HL-60/S4 (cell line): ENCODE data around the gene KIF21B.
"Not testable (repeated sequence)": the region's sequence is repeated elsewhere in the genome, so short reads cannot be mapped to it uniquely, and the experiment has no call there.

Source experiments
- in situ Hi-C: fragments of 300-500 bp; cut with MboI; formaldehyde crosslinking; loops from 2 replicates; pipeline ENCODE4 v1.14.3; 2022; ENCODE audit warnings: low sequenced_read_pairs

KIF21B gene

DNA sequence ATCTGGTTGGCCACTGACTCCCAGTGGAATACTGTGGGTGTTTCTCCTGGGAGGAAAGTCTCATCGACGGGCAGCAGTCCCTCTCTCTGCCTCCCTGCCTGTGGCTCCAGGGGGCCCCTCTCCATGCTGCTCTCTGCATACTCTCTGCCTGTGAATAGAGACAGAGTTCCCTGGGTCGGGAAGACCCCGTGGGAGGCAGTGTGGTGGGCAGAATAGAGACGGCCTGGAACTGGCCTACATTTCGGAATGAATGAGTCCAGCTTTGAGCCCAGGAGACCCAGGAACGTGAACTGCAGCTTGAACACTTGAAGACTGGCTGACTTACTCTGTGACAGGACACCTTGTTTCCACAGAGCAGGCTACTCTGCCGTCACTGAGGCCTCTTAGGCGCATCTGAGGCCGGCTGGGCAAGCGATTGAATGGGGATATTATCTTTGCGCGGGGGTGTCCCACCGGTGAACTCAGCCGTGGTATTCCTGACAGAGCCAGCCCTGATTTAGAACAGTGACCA, 64.0 kb downstream of the KIF21B start:
- in situ Hi-C loops, result no loop called here

DNA sequence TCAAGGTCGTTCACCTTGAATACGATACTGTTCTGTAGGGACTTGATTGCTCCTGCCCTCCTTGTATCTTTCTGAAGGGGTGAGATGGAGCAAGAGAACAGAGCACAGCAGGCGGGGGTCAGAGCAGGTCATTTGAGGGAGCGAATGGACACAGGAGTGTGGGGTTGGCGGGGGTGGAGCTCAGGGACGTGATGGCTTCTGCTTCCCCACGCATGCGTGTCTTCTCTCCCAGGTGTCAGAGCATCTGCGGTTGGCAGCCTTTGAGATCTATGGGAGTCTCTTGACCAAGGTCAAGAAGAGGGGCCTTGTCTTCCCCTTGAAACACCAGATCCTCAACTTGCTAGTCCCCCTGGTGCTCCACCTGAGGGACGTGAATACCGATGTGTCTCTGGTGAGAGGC, 64.9 kb downstream of the KIF21B start:
- in situ Hi-C loops, result no loop called here

DNA sequence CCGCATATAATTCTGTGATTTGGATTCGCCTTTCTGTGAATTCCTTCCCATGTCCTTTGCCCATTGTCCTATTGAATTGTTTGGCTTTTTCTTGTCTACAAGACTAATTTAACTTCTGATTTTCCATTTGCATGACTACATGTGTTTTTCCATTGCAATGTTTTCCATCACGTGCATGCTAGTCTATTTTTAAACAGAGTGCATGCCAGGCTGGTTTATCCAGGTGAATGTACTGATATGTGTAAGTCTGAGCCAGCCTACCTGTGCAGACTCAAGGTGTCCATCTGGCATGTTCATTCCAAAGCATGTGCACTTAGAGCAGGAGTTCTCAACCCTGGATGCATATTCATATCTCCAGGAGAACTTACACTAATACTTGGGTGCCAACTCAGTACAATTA, 69.1 kb downstream of the KIF21B start:
- in situ Hi-C loops, result no loop called here

DNA sequence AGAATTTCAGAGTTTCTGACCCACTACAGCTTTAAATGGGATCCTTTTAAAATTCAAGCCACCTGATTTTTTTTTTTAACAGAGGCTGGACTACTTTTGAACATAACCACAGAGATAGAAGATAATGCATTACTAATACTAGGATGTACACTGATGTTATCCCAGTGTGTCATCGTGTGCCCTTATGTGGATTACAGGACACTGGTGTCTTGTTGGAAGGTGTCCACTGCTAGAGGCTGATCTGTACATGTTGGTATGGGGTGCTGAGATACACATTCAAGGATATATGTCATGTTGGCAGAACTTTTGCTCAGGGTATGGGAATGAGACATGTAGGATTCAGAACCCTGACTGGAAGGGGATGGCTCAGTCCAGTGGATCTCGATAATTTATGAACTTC, 72.5 kb downstream of the KIF21B start:
- in situ Hi-C loops, result no loop called here

DNA sequence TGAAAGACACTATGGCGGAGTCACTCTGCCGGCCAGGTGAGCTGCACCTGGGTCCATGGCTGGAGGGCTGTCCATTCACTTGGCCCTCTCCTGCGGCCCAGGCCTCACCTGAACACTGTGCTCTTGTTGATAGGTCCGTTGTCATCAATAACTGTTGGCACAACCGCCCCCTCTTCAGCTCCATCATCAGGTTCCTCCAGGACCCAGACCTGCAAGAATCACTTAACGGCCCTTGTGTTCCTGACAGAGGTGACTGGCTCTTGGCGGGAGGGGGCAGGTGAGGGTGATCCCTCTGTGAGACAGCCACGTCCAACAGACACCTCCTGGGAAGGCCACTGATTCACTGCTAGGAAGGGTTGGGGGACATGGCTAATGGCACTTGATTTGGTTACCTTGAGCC, 73.9 kb downstream of the KIF21B start:
- in situ Hi-C loops, result no loop called here

DNA sequence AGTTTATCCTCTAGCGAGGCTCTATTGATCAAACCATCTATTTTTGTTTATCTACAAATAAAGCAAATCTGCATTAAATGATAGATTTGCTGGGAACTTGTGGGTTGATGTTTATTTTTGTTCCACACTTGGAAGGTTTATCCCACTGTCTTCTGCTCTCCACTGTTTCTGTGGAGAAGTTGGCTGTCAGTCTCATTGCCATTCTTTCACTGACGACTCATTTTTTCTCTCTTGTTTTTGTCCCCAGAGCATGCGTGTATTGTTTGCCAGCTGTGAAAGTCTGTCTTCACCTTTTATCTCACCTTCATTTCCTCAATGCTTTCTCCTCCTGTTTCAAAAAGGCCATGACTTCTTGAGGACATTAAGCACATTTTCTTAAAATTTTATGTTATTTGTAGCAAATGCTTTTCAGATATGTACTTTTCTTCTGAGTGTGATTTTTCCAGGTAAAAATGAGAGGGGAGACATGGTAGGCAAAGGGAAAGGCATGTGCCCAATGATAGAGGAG, 76.4 kb downstream of the KIF21B start:
- in situ Hi-C loops, result no loop called here

DNA sequence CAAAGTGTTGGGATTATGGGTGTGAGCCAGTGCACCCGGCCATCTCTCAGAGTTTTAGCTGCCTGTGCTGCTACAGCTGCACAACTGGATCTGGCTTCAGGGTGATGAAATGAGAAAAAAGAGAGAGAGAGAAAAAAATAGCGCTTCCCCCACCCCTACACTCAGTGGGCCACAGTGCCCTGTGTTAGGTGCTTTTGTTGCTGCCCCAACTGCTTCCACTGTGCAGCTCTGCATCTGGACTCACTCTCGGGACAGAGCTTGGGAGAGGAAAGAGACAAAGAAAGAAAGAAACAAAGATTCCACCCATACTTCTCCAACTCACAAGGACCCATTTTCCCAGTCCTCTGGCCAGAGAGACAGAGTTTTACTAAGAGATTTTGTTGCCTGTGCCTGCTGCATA, 78.4 kb downstream of the KIF21B start:
- in situ Hi-C loops, result no loop called here

DNA sequence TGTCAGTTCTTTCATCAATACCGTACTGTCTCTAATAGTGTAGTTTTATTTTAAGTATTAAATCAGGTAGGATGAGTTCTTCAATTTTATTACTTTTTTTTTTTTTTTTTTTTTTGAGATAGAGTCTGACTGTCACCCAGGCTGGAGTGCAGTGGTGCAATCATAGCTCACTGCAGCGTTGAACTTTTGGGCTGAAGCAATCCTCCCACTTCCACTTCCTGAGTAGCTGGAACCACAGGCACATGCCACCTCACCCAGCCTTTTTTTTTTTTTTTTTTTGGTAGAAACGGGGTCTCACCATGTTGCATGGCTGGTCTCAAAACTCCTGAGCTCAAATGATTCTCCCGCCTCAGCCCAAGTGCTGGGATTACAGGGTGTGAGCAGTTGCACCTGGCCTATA, 84.6 kb downstream of the KIF21B start:
- in situ Hi-C loops, result no loop called here

DNA sequence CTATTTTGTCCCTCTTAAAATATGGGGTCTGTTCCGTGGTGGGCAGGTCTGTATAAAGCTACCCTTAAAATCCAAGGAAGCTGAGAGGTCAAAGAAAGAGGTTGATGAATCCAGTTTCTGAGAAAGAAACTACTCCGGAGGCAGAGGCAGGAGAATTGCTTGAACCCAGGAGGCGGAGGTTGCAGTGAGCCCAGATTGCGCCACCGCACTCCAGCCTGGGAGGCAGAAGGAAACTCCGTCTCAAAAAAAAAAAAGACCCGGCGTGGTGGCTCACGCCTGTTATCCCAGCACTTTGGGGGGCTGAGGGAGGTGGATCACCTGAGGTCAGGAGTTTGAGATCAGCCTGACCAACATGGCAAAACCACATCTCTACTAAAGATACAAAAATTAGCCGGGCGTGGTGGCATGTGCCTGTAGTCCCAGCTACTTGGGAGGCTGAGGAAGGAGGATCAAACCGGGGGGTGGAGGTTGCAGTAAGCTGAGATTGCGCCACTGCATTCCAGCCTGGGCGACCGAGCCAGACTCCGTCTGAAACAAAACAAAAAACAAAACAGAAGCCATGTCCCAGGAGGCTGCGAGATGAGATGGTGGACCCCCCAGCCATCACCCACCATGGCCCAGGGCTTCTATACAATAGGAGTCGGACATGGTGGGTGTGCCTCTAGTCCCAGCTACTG, 88.1 kb downstream of the KIF21B start:
- in situ Hi-C loops, result not testable (repeated sequence)

DNA sequence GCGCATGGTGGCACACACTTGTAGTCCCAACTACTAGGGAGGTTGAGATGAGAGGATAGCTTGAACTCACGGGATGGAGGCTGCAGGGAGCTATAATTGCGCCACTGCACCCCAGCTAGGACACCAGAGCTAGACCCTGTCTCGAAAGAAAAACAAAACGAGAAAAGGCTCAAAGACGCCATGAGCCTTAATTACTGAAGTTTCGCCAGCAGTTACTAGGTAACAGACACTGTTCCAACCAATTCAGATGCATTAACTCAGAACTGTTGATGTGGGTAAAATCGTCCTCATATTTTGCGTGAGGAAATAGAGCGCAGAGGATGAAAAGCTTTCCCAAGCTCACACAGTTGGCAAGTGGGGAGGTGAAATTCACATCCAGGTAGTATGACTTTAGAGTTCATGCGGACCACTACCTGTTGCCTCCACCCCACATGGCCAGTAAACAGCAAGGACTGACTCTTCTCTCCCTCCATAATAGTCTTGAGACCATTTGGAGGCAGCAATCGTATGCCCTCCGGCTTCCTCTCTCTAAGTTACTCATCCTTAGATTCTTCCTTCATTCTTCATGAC, 88.8 kb downstream of the KIF21B start:
- in situ Hi-C loops, result no loop called here

DNA sequence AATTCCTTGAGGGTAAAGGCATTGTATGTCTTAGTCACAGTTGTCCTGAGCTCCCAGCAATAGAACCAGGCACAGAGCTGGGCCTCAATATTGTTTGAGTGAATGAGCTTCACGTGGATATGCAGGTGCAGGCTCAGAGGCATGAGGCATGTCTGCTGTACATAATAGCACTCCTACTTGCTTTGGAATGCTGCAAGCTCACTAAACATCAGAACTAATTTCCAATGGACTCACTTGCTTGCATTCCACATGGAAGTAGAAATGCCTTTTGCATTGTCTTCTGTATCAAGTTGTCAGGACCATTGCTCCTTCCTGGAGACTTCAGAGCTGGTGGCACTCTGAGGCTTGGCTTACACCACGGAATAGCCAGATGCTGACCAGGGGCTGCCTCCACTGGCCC, 91.7 kb downstream of the KIF21B start:
- in situ Hi-C loops, result no loop called here

DNA sequence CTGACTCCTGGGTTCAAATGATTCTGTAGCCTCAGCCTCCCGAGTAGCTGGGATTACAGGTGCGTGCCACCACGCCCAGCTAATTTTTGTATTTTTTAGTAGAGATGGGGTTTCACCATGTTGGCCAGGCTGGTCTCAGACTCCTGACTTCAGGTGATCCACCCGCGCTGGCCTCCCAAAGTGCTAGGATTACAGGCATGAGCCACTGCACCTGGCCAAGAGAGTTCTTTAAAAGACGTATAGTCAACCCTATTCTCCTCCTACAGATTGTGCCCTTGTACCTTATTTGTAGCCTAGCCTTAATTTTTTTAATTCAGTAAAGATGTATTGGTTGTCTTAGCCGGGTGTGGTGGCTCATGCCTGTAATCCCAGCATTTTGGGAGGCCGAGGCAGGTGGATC, 93.2 kb downstream of the KIF21B start:
- in situ Hi-C loops, result not testable (repeated sequence)

DNA sequence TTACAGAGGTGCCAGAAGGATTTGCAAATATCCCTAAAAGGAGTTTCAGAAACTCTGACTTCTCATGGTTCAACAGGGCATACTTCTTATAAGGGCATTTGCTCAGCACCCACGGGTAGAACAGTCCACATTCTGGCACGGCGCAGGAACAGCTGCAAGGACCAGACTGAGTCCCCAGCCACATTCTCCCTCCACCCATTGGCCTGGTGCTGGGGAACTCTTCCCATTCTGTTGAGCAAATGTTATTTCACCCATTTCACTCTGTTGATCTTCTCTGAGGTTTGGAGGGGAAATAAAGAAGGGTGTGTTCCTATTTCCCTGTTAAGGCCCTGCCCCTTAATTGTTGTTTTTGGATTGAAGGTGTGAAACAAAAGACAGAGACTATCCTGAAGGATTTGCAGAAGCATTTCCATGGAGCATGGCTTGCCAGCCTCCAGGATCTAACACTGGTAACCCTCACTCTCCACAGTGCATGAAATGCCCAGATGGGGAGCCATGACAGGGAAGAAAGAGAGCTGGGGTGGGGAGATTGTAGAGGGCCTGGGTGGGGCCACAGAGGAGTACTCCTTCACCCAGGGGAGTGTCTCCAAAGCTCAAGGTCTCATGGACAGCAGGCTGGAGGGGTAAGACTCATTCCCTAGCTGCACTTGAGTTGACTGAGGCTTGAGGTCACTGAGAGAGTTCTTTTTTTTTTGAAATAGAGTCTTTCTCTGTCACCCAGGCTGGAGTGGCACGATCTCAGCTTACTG, 93.8 kb downstream of the KIF21B start:
- in situ Hi-C loops, result no loop called here

DNA sequence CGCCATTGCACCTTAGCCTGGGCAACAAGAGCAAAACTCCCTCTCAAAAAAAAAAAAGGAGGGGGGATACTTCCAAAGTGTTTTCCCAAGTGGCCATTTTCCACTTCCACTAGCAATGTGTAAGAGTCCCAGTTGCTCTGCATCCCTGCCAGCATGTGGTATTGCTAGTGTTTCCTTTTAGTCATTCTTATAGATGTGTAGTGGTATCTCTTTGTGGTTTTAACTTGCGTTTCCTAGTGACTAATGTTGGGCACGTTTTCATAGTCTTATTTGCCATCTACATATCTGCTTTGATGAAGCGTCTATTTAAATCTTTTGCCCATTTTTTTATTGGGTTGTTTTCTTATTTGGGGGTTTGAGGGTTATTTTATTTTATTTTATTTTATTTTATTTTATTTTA, 97.7 kb downstream of the KIF21B start:
- in situ Hi-C loops, result no loop called here

DNA sequence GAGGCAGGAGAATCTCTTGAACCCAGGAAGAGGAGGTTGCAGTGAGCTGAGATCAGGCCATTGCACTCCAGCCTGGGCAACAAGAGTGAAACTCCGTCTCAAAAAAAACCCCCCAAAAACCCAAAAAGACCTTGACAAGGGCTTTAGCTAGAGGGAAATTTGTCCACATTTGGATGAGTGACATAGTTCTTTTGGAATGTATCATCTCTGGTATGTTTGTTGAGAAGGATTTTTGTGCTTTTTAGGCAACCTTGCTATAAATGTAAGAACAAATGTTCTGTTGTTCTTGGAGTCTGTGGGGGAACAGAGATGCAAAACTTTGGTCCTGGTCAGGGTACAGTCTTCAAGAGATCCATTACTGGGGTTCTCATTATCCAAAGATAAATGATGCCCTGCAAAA, 99.9 kb downstream of the KIF21B start:
- in situ Hi-C loops, result no loop called here

DNA sequence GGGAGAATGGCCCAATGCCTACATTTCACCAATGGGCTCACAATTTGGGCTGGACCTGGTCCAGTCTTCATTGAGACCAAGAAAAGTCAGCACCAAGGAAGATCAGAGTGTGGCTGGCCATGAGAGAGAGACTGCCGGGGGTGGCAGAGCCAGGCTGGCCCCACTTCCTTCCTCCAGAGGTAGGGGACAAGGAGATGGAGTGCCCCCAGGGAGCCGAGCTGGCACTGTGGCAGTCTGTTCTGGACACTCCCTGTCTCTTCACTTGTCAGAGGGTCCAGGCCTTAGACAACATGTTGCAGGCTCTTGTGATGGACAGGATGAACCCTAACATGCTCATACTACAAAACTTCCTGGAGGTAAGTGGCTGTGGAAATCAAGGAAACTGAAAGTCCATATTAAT, 101.1 kb downstream of the KIF21B start:
- in situ Hi-C loops, result no loop called here

DNA sequence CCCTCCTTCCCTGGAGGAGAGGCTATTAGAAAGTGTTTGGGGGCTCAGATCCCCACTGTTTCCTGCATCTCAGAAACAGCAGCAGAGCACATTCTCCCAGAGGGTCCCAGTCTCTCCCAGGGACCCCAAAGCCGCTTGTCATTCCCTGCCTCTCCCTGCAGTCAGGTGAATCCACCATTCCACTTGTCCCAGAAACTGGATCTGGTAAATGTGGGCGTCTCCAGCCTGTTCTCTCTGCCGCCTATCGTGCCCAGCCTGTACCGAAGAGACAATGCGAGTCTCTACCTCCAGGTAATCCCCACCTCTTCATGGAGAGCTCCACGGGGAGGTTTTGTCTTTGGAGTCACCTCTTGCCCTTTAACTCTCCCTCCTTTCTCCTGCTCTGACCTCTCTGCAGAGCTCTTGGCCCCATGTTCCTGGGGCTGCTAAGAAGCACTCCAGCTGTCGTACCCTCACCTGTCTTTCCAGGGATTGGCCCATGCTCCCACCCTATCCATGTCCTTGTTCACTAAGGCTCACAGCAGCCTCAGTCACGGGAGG, 101.9 kb downstream of the KIF21B start:
- in situ Hi-C loops, result no loop called here
